UCSD-AML1 (cell line): ENCODE results near the gene MXD1.

ENCODE experiments used
- DNase-seq: peaks from one replicate; lab custom pipeline; 2025; ENCODE audit not compliant: unreplicated experiment; lab: John Stamatoyannopoulos, UW

MXD1 gene

DNA sequence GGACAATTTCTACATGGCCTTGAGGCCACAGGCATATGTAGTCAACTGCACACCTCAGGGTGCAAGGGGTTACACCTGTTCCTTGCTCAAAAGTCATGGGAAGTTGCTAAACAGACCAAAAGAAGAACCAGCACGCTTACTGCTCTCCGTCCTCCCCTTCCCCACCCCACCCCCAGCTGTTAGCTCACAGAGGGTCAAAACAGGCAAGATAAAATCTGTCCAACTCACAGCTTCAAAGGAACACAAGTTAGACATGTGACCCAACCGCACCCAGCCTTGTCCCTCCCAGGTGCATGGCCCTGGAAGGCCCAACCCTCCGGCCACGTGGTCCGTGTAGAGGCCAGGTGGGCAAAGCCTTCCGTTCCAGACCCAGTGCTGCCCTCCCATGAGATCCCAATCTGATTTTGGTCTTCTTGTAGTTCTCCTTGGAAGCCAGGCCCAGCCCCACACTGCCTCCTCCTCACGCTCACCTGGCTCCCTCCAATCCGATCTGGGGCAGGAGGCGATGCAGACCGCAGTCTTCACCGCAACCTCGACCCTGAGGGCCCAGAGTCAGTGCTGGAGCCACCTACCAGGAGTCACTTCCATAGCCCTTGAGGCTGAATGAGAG is 61.0 kb downstream of the MXD1 start:
- DNase-seq = no peak

DNA sequence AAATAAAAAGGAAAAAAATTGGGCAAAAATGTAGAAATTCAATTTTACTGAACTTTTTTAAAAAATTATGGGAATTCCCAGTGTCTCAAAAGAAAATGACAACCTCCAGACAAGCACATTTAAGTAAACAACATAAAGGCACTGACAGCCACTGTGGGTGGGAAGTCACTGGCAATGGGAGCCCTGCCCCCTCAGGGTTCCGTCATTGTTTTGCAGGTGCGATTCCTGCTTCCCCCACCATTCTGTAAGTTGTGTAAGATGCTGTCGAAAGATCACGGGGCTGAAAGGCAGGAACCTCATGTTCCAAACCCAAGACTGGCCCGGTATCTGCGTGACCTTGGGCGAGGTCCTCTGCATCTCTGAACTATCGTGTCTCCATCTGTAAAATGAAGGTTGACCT is 62.3 kb downstream of the MXD1 start:
- DNase-seq = no peak

DNA sequence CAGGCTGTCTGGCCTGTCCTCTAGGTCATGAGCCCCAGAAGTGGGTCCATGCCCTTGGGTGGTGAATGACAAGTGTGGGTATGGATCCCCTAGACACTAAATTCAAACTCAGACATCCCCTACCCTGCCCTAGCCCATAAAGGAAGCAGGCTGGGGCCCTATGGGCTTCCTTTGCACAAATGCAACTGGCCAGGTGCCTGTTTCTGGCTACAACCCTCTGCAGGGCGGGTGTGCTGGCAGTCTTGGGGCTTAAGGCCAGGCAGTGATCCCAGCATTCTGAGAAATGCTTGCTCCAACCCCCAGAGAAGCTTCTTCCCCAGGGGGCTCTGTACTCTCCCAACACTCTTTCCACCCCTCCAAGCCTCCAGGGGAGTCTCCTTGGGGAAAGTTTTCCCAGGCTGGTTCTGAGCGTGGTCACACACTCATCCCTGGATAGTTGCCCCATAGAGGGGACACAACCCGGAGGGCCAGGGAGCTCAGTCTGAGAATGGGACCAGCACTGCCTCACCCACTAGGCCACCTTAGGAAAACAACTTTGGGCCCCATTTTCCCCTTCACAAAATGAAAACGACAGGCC is 63.1 kb downstream of the MXD1 start:
- DNase-seq = no peak

DNA sequence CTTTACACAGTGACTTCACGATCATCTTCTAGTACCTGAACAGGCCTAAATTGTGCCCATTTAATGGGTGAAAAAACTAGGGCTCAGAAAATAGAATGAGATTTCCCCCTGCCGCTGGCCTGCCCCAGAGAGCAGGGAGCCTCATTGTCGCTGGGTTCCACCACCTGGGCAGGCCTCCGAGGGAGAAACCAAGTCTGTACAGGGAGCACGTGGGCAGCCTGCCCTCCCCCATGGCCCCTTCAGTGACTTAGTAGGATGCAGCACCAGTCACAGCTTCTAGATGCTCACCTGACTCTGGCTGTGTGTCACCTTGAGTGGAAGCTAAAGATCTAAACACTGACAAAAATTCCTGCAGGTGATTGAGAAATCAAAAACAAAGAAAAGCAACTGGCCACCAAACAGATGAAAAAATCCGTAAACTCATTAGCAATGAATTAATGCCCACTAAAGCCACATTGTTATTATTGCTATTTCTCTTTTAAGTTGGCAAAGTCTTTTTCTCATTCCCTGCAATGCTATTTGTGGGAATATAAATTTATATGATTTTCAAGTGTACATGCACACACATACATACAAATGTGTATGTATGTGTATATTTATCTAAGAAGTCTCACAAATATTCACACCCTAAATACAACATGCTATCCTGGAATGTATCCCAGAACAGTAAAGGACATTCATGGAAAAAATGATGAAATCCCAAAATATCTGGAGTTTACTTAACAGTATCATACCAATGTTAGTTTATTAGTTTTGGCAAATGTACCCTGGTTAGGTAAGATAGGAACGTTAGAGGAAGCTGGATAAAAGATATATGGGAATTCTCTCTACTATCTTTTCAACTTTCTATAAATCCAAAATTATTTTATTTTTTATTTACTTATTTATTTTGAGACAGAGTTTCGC is 65.2 kb downstream of the MXD1 start:
- DNase-seq = no peak

DNA sequence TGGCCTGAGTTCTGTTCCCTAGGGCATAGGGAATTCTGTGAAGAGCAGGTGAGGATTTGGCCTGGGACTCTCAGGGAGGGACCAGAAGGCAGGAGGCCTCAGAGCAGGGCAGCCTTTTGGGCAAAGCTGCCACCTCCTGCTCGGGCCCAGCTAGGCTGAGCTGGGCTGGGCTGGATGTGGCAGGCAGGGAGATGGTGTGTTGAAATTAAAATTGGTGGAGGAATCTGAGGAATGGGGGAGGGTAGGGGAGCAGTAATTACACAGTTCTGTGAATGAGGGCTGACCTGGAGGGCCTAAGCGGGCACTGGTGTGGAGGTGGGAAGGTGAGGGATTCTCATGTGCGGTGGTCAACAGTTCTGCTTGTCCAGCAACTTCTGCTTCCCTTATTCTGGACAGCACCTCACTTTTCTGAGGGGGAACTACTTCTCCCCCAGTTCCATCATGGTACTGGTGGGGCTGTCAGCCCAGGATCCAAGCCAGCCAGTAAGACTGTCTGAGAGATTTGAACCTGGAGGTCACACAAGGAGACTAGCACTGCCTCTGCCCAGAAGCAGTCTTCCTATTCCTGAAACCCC is 68.6 kb downstream of the MXD1 start:
- DNase-seq = no peak

DNA sequence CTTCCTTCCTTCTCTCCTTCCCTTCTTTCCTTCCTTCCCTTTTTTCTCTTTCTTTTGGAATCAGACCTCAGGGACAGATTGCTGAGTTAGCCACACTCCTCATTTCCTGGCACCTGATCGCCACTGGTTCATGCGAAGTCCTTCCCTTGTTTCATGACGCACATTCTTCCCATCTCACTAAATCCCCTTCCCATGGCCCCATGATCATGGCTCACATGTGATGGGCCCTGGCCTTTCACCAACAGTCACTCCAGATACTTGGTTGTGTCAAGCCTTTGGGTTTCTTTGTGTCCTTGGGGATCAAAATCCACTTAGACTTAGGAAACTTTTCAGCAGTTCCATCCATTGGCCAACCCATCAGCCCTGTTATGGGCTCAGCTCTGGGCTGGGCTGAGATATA is 70.3 kb downstream of the MXD1 start:
- no peak for DNase-seq

DNA sequence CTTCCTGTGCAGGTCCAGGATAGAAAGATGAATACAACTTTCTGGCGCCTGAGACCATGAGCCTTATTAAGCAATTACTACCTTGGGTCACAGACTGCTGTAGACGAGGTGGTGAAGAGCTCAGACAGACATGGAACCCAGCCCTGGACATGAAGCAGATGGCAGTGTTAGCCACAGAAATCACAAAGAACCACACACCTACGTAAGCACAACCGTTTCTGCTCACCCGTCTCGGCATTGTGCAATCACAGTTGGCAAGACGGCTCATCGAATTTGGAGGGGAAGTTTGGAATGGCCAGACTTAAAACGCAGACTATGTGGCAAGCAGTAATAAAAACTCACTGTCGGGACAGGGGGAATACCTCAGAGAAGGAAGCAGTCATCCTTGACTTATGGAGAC is 70.8 kb downstream of the MXD1 start:
- no peak for DNase-seq

DNA sequence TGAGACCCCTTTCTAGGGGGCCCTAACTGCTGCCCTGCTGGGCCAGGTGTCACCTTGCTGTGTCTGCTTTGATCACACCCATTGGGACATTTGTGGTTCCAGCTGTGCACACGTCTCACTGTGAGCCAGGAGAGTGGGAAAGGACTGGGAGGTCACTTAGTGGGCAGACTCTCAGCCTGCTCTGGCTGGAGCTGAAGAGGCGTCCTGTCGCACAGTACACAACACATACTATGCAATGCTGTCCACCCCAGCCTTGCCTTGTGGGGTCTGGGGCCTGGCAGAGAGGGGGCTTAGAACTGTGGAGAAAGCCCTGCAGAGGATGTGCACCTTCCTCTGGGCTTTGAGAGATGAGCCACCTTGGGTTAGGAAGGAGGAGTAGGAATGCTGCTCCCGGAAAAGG is 71.8 kb downstream of the MXD1 start:
- DNase-seq = no peak

DNA sequence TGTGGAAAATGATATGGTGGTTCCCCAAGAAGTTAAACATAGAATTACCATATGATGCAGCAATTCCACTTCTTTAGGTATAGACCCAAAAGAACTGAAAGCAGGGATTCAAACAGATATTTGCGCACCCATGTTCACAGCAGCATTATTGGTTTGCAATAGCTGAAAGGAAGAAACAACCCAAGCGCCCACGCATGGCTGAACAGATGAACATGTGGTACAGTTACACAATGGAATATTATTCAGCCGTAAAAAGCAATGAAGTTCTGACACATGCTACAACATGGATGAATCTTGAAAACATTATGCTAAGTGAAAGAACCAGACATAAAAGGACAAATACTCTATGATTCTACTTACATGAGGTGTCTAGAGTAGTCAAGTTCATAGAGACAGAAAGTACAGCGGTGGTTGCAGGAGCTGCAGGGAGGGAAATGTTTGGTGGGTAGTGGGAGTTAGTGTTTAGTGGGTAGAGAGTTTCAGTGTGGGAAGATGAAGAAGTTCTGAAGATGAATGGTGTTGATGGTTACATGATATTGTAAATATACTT is 73.3 kb downstream of the MXD1 start:
- no peak for DNase-seq

DNA sequence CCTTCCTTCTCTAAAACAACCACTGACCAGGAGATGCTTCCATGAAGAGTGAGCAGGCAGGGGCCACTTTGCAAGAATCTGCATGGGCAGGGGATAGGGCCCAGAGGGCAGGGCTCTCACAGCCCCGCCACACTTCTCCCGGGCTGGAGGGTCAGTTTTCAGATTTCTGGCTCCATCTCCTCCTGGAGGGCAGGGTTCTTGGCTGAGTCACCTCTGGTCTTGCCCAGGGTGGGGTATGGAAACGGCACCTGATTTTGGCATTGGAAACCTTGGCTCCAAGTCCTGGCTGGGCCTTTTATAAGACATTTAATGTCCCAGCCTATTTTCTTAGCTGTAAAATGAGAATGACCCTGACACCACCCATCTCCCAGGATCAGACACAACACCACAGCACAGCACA is 74.1 kb downstream of the MXD1 start:
- DNase-seq = no peak

DNA sequence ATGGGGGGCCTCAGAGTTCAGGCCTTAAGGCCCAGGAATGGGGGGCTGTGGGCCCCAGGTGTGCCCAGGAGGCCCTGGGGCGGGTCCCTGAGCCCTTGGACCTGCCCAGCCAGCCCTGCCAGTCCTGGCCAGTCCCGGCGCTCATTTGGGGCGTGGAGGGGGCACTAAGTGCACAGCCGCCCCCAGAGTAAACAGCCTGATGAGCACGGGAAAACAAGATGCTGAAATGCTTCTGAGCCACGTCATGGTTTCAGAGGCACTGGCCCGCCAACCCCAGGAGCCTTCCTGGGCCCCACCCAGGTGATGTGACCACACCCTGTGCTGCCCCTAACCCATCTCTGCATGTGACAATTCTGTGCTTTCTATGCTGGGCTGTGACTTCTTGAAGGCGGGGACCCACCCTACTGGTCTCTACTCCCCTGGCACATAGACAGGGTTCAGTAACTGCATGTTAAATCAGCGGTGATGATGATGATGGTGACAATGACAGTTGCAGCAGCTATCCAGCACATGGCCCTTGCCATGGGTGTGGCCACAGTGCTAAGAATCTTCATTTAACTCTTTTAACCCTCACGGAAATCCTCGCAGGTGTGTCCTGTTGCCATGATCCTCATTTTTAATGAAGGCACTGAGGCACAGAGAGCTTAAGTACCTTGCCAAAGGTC is 74.7 kb downstream of the MXD1 start:
- no peak for DNase-seq
